Naive B cell (primary cell): ENCODE data around the gene SMIM21. TPM values are rescaled to one million over a fixed set of nuclear protein-coding genes. Genes with fewer than 3 reads are reported as not detected.

Source experiments
- ATAC-seq, 2 donors: fragments of 150-1000 bp; cut with Tn5 transposase; 2 replicates each; pipeline ENCODE4 v1.10.0; 2021; ENCODE audit warnings: low read depth in 2 of 2, mild to moderate bottlenecking in 2 of 2, moderate library complexity in 2 of 2
- DNase-seq: peaks from one replicate; pipeline ENCODE4 v3.0.0; 2022
- H3K27ac Mint-ChIP-seq, 6 donors: one replicate each; pipeline ENCODE4 v1.8.0; 2020 to 2022; ENCODE audit warnings: mild to moderate bottlenecking in 6 of 6, mixed read lengths in 6 of 6, moderate library complexity in 5 of 6, inconsistent platforms in 2 of 6
- H3K27me3 Mint-ChIP-seq, 3 donors: one replicate each; pipeline ENCODE4 v1.8.0; 2021 to 2022; ENCODE audit warnings: mixed read lengths in 3 of 3, mild to moderate bottlenecking in 1 of 3
- H3K36me3 Mint-ChIP-seq, 2 donors: one replicate each; pipeline ENCODE4 v1.8.0; 2020 to 2022; ENCODE audit warnings: mixed read lengths in 2 of 2, inconsistent platforms in 1 of 2, mild to moderate bottlenecking in 1 of 2
- H3K4me1 Mint-ChIP-seq, 3 donors: one replicate each; pipeline ENCODE4 v1.8.0; 2020 to 2022; ENCODE audit warnings: mixed read lengths in 3 of 3, inconsistent platforms in 1 of 3, mild to moderate bottlenecking in 1 of 3, moderate library complexity in 1 of 3
- H3K4me3 Mint-ChIP-seq, 8 donors: one replicate each; pipeline ENCODE4 v1.8.0; 2020 to 2022; ENCODE audit warnings: mild to moderate bottlenecking in 8 of 8, mixed read lengths in 8 of 8, moderate library complexity in 8 of 8, inconsistent platforms in 2 of 8
- H3K9me3 Mint-ChIP-seq, 7 donors: one replicate each; pipeline ENCODE4 v1.8.0; 2020 to 2022; ENCODE audit warnings: mixed read lengths in 7 of 7, mild to moderate bottlenecking in 5 of 7, inconsistent platforms in 2 of 7, moderate library complexity in 1 of 7
- polyA plus RNA-seq, 6 donors: library from polyadenylated mRNA; unstranded; fragments of 300-500 nt; fragmentation: Illumina TruSeq; gene quantifications; one replicate each; pipeline ENCODE4 v1.2.3, GENCODE V29; 2021; ENCODE audit warnings: low read depth in 6 of 6

Gene SMIM21
- polyA plus RNA-seq, 6 donors from 2014 or later, result not detected

DNA sequence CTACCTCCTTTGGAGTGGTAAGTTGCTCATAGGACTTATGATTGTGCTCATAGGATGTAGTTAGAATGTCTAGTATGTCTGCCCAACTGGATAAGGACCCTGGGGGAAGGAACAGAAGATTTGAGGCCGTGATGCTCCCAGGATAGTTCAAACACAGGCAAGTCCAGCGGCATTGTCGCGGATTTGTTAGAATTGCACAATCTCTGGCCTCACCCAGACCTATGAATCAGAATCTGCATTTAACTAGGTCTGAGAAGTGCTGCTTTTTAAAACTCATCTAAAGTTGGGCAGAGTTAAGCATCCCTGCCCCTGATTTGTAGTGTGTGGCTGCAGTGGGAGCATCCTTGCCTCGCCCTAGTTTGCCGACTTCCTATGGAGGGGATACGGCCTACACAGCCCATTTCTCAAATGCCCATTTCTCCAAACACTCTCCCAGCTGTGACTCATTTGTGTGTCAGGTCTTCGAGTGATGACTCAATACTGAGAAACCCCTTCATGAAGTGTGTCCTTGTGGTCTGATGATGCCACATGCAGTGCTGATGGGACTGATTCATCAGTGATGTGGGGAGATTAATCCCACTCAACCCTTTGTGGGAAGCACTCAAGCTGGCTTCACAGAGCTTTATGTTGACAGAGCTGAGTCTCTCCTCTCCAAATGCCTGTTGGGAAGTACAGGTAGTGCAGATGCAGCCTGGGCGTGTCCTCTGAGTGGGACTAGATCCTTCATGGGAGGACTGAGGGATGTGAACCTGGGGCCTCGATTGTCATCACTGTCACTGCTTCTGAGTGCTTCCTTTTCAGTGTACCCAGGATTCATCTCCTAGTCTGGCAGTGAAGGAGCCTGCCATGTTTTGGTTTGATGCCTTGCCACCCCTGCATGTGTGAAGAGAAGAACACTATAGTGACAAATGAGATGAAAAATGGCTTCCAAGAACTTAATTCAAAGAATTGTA, 18.7 kb downstream of the SMIM21 start:
- no peak for DNase-seq
- ATAC-seq, result no peak
- Mint-ChIP-seq H3K27ac (no peak overlapping the region), H3K4me3 (no peak overlapping the region), H3K36me3 (no peaks in the 10 kb centered on the region), H3K9me3 (peaks cover 0 to 2% (median 0%) of the 10 kb centered on the region in 7 donors), H3K27me3 (peaks cover 5 to 25% (median 6%) of the 10 kb centered on the region in 3 donors), H3K4me1 (no peaks in the 10 kb centered on the region)

DNA sequence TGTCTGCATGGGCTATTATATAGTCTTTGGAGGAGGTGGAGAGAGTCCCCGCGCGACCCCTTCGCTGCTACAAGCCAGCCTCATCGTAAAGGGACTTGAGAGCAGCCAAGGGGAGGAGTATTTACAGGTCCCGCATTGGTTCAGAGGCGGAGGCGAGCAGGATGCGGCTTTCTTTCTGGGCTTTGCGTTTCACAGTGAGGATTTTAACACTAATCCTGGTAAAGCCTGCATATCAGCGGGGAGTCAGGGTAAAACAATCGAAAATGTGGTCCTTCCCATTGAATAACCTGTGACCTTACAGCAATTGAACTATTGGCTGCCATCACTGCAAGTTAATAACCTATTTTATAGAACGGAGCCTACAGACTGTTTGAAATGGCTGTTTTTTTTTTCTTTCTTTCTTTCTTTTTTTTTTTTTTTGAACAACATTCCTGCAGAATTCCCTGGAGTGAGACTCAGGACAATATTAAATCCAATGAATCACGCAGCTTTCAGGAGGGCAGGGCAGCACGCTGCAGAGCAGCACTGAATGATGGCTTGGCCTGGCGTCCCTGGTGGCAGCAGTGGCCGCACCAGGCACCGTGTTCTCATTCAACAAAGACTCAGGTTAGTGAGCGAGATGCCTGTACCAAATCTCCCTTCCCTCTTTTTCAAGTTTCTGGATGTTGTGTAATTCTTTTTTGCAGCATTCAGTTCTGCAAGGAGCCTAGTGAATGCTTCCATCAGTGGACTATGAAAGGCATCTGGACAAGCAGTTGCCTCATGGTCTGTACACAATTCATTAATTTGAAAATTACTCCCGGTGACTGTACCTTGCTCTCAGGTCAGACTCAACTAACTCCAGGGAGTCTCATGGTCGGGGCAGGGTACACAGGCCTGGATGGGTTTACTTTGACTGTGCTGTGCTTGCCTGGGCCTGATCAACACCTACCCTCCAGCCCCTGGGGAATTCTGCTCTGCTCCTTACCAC, 19.8 kb downstream of the SMIM21 start:
- ATAC-seq (no peak), DNase-seq (no peak)
- no peaks in the 10 kb centered on the region for H3K36me3 Mint-ChIP-seq
- H3K4me3 Mint-ChIP-seq, result no peak overlapping the region
- no peak overlapping the region for H3K27ac Mint-ChIP-seq
- no peaks in the 10 kb centered on the region for H3K9me3 Mint-ChIP-seq
- H3K27me3 Mint-ChIP-seq, result peaks cover 5 to 21% (median 7%) of the 10 kb centered on the region in 3 donors
- no peaks in the 10 kb centered on the region for H3K4me1 Mint-ChIP-seq

DNA sequence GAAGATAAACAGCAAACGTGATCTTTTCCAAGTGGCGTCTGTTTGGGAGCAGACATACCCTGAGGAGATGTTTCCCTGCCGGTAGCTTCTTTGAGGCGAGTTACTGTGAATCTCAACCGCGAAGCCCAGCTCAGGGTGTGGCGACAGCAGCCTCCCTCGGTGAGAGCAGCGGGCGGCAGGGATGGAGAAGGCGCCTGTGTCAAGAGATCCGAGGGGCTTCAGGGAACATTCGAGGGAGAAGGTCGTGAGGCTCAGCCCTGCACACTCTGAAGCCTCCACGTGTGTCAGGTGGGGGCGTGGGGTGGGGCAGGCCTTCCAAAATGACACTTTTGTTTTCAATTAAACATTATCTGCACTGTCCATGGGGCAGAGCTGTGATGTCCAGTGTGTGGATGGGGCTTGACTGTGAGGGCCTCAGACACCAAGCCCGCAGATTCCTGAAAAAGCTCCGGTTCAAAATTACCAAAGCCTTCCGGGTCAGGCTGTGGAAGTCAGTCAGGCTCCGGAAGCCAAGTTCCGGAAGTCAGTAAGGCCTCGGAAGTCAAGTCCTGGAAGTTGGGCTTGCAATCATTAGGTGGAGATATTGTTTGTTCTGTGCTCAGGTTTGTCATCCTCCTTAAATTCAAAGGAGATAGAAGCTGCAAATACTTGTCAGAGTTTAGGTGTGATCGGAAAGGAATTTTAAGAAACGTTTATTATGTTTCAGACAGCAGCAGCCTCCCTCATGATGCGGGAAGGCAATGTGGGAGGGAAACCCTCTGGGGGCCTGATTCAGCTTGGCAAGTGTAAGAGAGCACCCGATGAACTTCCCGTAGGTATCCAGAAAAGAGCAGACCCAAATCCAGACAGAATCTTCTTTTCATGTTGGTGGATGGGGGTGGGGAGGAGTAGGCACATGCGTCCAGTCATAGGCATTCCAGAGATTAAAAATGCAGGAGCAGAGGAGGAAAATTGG, 20.7 kb downstream of the SMIM21 start:
- H3K4me3 Mint-ChIP-seq, result no peak overlapping the region
- H3K36me3 Mint-ChIP-seq, result no peaks in the 10 kb centered on the region
- no peaks in the 10 kb centered on the region for H3K4me1 Mint-ChIP-seq
- no peak overlapping the region for H3K27ac Mint-ChIP-seq
- DNase-seq (no peak), ATAC-seq (no peak)
- H3K27me3 Mint-ChIP-seq, result peaks cover 5 to 30% (median 15%) of the 10 kb centered on the region in 3 donors
- H3K9me3 Mint-ChIP-seq, result no peaks in the 10 kb centered on the region

DNA sequence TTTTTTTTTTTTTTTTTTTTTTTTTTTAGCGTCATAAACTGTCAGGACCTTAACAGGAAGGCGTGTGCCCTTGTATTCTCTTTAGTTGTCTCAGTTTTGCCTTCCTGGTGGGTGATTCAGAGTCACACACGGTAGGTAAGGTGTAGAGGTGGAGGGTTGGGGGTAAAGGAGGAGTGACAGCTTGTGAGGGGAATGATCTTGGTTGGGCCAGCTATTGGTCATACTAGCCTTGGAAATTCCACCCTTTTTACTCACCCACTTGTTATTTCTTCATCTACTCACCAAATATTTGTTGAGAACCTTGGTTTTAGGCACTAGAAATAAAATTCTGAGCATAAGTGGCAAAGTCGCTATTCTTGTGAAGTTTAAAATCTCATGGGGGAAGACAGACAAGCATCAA, 22.2 kb downstream of the SMIM21 start:
- Mint-ChIP-seq H3K9me3 (no peaks in the 10 kb centered on the region), H3K27me3 (peaks cover 5 to 36% (median 15%) of the 10 kb centered on the region in 3 donors), H3K27ac (no peak overlapping the region), H3K4me3 (peak overlapping the region in 1 of 8 donors; percentile 6), H3K36me3 (no peaks in the 10 kb centered on the region), H3K4me1 (no peaks in the 10 kb centered on the region)
- no peak for DNase-seq
- ATAC-seq, result no peak

DNA sequence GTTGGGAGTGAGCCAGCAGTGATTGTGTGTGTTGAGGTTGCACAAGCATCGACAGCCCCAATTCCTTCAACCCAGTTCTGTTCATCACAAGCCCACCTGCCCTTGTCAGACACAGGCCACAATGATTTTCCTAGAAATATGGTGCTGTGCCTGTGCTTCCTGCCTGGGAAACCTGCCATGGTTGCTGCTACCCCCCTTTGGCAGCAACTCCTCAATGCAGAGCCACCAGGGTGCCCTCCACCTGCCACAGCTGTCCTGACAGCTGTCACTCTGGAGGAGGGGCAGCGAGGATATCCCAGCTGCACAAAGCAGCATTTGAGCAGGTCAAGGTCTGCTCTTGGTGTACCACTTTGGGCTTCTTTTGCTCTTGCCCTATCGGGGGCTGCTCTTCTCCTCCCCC, 27.1 kb downstream of the SMIM21 start:
- Mint-ChIP-seq H3K36me3 (no peaks in the 10 kb centered on the region), H3K9me3 (no peaks in the 10 kb centered on the region), H3K4me1 (no peaks in the 10 kb centered on the region)

DNA sequence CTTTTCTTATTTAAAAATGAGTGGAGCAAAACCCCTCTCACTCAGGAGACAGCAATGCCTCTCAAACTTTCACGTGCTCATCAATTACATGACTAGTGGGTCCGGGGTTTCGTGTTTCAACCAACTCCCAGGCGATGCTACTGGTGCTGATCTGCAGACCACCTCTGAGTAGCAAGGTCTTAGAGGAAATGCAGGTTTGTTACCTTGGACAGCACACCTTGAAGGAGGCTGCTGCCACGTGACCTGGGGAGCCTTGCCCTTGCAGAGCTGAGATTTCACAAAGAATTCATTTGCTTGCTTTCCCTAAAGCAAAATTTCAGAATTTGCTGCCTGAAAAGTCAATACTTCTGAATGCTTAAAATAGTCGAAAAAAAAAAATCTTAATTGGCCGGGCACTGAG, 32.4 kb downstream of the SMIM21 start:
- peaks cover 13 to 30% (median 29%) of the 10 kb centered on the region in 3 donors for H3K27me3 Mint-ChIP-seq
- H3K9me3 Mint-ChIP-seq, result peaks cover 0 to 2% (median 0%) of the 10 kb centered on the region in 7 donors
- no peaks in the 10 kb centered on the region for H3K4me1 Mint-ChIP-seq
- DNase-seq (no peak), ATAC-seq (no peak)
- H3K27ac Mint-ChIP-seq, result peak overlapping the region in 2 of 6 donors; percentile 25 to 40
- H3K4me3 Mint-ChIP-seq, result no peak overlapping the region
- H3K36me3 Mint-ChIP-seq, result no peaks in the 10 kb centered on the region

More for the DNA sequence above, 27.1 kb downstream of the SMIM21 start:
- DNase-seq, result no peak
- no peak overlapping the region for H3K4me3 Mint-ChIP-seq
- peak overlapping the region in 1 of 6 donors; percentile 58 for H3K27ac Mint-ChIP-seq
- ATAC-seq, result no peak
- H3K27me3 Mint-ChIP-seq, result peaks cover 5 to 40% (median 15%) of the 10 kb centered on the region in 3 donors

DNA sequence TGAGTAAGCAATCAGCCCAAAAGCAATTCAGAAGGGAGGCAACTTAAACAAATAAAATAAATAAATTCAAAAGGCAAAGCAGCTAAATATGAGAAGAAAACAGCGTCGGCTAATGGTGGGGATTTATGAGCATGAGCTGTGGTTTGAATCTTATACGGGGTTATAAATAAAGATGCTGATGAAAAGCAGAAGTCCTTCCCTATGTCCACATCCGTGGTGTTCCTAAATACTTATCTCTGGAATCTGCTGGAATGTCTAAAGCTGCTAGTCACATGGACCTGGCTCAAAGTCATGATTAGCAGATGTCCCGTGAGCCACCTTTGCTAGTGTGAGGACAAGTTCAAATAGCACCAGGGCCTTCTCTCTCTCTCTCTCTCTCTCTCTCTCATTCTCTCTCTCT, 33.8 kb downstream of the SMIM21 start:
- Mint-ChIP-seq H3K4me1 (no peaks in the 10 kb centered on the region), H3K27ac (no peak overlapping the region), H3K27me3 (peaks cover 13 to 32% (median 26%) of the 10 kb centered on the region in 3 donors), H3K36me3 (no peaks in the 10 kb centered on the region), H3K9me3 (peaks cover 0 to 2% (median 0%) of the 10 kb centered on the region in 7 donors), H3K4me3 (no peak overlapping the region)
- DNase-seq (no peak), ATAC-seq (no peak)

DNA sequence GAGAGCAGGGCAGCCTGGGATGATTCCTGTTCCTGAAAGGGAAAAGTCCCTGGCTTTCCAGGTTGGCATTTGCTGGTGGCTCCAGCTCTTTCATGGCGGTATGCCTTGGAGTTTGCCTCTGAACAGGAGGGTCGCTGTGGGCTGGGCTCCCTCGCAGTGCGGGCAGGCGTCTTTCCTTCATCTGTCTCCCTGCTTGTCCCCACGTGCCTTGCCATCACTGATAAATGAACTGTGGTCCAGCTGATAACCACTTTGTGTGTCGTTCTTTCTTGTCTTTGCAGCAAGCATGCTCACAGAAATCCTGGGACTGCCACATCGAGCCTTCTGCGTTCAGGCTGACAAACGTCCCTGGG, 35.3 kb downstream of the SMIM21 start:
- H3K36me3 Mint-ChIP-seq, result no peaks in the 10 kb centered on the region
- no peak overlapping the region for H3K4me3 Mint-ChIP-seq
- no peak overlapping the region for H3K27ac Mint-ChIP-seq
- ATAC-seq, result no peak
- H3K9me3 Mint-ChIP-seq, result peaks cover 0 to 2% (median 0%) of the 10 kb centered on the region in 7 donors
- no peak for DNase-seq
- no peaks in the 10 kb centered on the region for H3K4me1 Mint-ChIP-seq
- peaks cover 13 to 41% (median 25%) of the 10 kb centered on the region in 3 donors for H3K27me3 Mint-ChIP-seq

DNA sequence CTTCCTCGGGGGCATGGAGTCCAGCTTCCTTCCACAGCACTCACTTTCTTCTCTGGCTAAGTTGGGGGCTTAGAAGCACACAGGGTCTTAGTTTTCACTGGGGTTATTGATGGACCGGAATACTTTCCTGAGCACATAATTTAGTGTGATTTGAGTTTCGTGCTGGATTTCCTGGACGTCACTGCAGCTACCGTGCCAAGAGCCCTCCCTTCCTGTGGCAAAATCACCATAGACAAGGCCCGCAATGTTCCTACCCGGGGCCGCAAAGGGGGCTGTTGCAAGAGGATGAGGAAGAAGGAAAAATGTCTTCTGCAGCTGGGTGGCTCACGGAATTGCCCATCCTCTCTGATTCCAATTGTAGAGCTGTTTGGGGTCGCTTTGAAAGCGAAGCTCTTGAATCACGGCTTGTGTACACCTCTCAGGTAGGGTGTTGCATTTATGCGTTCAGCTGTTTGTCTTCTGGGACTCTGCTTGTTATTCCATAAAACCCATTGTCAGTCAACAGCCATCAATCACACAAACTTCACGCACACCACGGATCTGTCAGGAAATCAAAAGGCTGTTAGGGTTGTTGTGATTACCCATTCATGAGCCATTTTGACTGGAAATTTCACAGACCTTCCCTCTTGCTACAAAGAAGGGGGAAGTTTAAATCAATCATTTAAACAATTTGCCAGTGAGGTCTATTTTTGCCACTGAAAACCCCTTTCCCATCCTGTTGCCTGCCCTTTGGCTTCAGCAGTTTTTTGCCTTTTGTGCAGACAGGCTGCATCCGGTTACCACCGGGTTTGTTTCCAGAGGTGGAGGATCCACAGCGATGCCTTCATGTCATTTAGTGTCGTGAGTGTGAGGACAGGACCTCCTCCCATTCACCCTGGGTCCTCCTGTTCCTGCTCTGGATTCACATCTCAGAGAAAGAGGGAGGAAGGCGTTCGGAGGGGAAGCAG, 36.0 kb downstream of the SMIM21 start:
- Mint-ChIP-seq H3K9me3 (peaks cover 0 to 2% (median 0%) of the 10 kb centered on the region in 7 donors), H3K27ac (no peak overlapping the region), H3K4me1 (no peaks in the 10 kb centered on the region), H3K27me3 (peaks cover 13 to 44% (median 25%) of the 10 kb centered on the region in 3 donors), H3K4me3 (no peak overlapping the region), H3K36me3 (no peaks in the 10 kb centered on the region)
- no peak for ATAC-seq
- no peak for DNase-seq

DNA sequence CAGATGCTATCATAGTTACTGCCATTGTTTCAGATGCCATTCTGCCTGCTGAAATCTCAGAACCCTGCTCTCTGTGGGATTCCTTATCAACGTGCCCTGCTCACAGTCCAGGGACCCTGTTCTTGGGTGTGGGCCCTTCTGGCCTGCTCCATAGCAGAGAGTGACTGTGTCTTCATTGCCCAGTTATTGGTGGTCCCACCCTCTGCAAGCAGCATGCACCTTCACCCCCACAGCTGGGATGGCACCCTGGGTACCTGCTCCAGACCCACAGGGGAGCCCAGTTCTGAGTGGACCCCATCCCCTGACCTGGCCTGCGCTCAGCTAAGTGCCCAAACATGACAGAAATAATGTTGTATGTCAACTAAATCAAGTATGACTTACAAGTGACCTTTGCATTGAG, 36.6 kb downstream of the SMIM21 start:
- H3K36me3 Mint-ChIP-seq, result no peaks in the 10 kb centered on the region
- no peaks in the 10 kb centered on the region for H3K4me1 Mint-ChIP-seq
- H3K27me3 Mint-ChIP-seq, result peaks cover 13 to 44% (median 25%) of the 10 kb centered on the region in 3 donors
- no peak for DNase-seq
- no peak for ATAC-seq
- no peak overlapping the region for H3K27ac Mint-ChIP-seq
- H3K4me3 Mint-ChIP-seq, result no peak overlapping the region
- H3K9me3 Mint-ChIP-seq, result peaks cover 0 to 2% (median 0%) of the 10 kb centered on the region in 7 donors

DNA sequence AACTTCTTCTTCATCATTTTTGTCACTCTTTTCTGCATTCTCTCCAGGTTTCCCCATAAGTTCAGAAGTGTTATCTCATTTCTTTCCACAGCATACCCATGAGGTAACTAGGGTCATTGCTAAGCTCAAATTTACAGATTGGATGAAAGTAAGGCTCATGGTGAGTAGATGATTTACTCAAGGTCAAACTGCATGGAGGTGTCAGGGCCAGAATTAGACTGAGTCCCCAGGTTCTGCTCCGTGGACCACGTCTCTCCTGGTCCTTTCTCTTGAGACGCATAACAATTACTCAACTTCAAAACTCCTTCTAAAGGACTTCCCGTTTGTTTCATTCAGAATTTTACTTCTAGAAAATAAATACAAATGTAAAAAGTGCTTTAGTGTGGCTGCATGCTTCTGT, 43.4 kb downstream of the SMIM21 start:
- H3K9me3 Mint-ChIP-seq, result peaks cover 0 to 3% (median 0%) of the 10 kb centered on the region in 7 donors
- DNase-seq (no peak), ATAC-seq (no peak)
- no peak overlapping the region for H3K4me3 Mint-ChIP-seq
- H3K36me3 Mint-ChIP-seq, result no peaks in the 10 kb centered on the region
- H3K27me3 Mint-ChIP-seq, result peaks cover 6 to 36% (median 8%) of the 10 kb centered on the region in 3 donors
- no peaks in the 10 kb centered on the region for H3K4me1 Mint-ChIP-seq
- H3K27ac Mint-ChIP-seq, result no peak overlapping the region
